Superior temporal gyrus (tissue), 1 donor: ENCODE results near the gene GALNT6.
A peak's percentile ranks its signal among the peaks of the same experiment; 100 is the strongest.

Experiments
- DNase-seq: peaks from one replicate; pipeline ENCODE4 v3.0.0-alpha.2; 2016; ENCODE audit errors: extremely low spot score

GALNT6 gene, protein sequence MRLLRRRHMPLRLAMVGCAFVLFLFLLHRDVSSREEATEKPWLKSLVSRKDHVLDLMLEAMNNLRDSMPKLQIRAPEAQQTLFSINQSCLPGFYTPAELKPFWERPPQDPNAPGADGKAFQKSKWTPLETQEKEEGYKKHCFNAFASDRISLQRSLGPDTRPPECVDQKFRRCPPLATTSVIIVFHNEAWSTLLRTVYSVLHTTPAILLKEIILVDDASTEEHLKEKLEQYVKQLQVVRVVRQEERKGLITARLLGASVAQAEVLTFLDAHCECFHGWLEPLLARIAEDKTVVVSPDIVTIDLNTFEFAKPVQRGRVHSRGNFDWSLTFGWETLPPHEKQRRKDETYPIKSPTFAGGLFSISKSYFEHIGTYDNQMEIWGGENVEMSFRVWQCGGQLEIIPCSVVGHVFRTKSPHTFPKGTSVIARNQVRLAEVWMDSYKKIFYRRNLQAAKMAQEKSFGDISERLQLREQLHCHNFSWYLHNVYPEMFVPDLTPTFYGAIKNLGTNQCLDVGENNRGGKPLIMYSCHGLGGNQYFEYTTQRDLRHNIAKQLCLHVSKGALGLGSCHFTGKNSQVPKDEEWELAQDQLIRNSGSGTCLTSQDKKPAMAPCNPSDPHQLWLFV

DNA sequence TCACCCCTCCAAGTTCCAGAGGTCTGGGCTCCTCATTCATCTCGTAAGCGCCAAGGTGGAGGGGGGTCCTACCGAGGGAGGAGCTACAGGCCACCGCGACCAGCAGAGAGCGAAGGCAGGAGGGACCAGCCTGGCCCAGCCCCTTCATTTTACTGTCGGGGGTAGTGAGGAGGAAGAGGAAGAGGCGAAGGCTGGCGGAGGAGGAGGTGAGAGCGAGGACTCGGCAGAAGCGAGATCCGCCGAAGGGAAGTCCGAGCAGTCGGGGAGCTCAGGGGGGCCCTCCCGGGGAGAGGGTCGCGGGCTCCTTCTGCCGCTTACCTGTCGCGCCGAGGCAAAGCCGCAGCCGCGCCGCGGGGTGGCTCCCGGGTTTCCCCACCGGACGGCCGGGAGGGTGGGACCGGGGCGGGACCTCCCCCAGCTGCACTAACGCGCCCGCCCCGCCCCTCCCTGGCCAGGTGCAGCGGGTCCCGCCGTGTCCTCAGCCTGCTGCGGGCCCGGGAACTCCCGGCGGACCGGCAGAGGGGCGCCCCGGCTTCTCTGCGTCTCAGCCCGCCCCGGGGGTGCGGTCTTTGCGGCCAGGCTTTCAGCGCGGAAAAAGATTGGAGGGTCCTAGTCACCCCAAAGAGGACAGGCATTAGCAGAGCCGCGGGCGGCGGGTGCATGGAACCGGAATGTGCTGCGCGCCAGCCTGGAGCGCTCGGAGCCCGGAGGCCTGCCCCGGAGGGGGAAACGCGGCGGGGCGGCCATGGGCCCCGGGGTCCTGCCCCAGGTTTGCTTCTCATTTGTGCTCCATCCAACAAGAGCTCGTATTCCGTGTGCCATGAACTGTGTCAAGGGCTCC is at the start of gene GALNT6:
Gene GALNT6 (minus strand): TSS at position 124 of the 841 bp plus-strand sequence. CDS start 11,625 bp downstream, outside the sequence.
- DNase-seq = no peak

DNA sequence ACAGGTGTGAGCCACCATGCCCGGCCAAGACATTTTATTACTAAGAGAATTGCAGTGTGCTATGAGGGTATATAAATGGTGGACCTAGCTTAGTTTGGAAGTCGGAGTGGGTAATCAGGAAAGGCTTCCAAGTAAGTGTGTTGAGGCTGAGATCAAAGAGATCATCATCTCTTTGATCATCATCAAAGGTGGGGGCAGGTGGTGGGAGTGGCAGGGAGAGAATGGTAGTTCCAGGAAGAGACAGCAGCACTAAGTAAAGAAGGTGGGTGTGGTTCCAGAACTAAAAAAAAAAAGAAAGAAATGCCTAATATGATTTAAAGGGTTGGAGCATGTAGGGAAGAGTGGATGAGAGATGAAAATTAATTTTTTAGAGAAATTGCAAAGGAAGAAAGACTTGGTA is 48.1 kb upstream of the GALNT6 start:
- DNase-seq = no peak

DNA sequence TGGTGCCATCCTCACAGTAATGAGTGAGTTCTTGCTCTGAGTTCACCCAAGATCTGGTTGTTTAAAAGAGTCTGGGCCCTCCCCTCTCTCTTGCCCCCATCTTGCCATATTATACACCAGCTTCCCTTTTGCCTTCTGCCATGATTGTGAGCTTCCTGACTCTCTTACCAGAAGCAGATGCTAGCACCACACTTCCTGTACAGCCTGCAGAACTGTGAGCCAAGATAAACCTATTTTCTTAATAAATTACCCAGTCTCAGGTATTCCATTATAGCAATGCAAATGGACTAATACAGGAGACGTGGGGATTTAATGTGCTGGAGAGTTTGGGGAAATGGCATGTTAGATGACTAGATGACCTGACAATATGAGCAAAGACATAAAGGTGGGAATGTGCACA is 46.2 kb upstream of the GALNT6 start:
- no peak for DNase-seq

DNA sequence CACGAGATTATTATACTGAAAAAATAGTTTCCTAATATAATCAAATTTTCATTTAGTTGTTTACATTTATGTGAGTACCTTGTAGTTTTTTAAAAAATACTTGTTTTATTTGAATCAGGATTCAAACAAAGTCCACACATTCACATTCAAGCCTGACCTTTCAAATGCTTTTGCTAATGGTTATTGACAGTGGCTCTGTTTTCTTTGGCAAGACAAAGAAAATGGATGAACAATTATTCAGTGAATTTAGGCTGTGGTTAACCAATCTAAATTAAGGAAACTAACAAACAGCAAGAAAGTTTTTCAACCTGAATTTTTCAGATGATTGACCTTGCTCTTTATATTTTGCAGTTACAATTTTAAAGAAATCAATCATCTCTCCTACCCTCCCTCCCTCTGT is 43.1 kb upstream of the GALNT6 start:
- peak; percentile 33 for DNase-seq

DNA sequence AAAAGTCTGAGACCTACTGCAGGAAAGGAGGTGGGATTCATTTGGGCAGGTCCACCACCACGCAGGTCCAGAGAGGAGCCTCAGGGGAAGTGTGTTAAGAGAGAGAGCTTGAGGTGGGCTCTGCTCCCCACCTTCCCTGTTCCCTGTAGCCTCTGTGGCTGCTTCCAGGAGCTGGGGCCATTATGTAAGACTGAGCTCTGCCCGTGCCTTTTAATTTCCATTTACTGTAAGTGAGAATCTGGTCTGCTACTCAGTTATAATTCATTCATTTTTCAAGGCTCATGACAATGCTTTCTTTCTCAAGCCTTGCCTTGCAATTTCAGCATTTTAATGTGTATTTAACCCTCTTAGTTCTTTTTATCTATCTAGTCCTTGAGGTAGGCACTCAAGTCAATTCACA is 41.7 kb upstream of the GALNT6 start:
- peak; percentile 46 for DNase-seq

DNA sequence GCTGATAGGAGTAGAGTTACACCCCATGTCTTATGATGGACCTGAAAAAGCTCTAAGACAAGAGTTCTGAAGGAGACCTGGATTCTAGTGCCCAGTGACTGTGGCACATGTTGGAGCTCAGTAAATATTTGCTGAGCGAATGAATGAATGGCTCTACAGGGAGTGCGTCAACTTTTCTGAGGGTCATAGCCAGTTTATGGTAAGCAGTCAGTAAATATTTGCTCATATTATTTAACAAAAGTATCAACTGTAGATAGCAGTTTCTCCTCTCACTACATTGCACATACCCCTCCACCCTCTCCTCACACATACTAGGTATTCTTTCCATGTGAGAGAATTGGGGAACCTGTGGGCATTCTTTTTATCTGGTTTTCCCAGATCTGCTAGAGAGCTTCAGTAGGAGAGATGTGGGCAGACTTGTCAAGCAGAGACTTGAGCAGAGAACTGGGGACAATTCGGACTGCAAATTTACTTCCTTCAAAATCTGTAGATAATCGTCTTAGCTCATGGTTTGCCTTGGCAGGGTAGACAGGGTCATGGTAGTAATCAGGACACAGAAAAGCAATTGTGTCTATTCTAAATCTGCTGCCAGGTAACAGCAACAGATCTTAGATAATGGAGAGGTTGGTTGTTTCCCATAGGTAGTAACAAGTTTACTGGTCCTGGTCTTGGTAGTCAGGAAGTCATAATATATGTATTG is 39.1 kb upstream of the GALNT6 start:
- no peak for DNase-seq

DNA sequence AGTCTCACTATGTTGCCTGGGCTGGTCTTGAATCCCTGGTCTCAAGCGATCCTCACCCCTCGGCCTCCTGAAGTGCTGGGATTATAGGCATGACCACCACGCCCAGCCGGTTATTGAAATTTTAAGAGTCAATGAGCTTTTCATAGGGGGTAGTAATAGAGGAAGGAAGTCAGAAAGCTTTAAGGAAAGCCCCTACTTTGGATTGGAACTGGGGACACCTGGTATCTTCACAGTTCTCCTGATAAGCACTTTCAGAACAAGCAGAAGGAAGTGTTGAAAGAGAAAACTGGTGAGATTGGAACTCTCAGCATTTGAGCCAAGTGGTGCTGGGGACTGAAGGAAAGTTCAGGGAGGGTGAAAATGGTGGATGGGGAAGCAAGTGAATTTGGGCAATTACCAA is 38.5 kb upstream of the GALNT6 start:
- DNase-seq = no peak

DNA sequence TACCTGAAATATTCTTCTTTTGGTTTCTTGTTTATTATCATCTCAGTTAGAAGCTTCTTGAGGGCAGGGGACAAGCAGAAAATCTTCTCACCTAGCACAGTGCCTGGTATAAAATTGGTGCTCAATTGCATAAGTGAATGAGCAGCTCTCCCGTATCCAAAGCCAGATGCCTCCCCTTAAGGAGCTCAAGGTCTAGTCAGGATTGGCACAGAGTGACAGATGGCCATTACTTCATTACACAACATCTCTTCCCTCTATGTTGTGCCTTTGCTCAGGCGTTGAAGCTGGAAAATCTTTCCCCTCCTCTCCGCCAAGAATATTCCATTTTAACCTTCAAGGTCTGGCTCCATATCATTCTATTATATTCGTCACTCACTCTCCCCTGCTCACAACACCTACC is 37.0 kb upstream of the GALNT6 start:
- DNase-seq = no peak

DNA sequence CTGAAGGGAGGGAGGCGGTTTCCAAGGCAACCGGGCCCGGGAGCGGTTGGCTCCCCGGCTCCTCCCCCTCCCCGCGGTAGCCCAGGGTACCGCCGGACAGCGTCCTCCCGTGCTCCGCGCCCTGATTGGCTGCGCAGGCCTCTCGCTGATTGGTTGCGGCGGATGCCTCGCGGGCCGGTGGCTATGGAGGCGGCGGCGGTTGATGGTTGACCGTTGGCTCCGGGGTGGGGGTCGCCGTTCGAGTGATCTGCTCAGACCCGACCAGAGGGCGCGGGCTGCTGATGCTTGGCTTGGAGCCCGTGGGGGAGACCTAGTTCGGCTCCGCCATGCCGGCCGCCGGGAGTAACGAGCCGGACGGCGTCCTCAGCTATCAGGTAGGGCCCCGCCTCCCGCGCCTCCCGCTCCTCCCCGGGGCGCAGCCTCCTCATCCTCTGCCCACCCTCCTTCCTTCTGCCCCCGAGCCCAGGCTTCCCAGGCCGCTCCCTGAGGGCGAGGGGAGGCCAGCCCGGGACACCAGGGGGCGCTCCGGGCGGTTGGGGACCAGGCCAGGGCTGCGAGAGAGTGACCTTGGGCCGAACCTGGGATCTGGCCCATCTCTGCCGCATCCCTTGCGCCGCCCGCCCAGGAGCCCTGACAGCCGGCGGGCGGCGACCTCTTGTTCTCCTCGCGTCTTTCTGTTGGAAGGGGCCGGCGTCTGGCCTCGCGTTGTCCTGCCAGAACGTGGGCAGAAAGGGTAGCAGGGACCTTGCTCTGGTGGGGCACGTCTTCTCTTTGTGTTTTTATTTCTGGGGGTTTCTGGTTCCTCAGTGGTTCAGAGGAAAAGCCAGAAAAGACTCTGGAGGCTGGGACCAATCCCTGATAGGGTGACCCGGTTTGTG is 33.7 kb upstream of the GALNT6 start, which contains the start of gene SLC4A8:
Gene SLC4A8 (plus strand): TSS at position 170 of the 878 bp plus-strand sequence. CDS start 157 bp downstream, at position 327.
- peak; percentile 96 for DNase-seq

DNA sequence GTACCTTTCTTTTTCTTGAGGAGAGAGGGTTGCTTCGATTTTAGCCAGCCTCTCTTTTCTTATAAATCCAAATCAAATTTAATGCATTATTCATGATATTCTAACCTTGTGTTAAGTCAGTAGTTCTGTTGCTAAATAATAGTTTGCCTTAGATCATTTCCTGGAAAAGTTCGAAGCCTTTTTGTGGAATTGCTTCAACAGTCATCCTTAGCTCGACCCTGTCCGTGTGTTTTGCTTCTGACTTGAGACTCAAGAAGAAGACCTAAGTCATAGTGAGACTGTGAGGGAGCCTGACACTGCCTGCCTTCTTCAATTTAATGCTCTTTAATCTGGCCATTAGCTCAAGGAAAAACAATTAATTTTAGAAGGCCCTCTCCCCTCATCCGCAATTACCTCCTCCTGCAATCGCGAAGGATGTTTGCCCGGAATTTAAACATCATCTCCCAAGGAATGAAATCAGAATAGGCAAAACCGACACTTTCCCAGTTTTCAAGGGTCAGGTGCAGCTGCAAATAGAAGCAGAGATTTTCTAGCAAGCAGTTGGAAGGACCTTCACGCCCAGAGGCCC is 33.0 kb upstream of the GALNT6 start:
- peak; percentile 67 for DNase-seq

DNA sequence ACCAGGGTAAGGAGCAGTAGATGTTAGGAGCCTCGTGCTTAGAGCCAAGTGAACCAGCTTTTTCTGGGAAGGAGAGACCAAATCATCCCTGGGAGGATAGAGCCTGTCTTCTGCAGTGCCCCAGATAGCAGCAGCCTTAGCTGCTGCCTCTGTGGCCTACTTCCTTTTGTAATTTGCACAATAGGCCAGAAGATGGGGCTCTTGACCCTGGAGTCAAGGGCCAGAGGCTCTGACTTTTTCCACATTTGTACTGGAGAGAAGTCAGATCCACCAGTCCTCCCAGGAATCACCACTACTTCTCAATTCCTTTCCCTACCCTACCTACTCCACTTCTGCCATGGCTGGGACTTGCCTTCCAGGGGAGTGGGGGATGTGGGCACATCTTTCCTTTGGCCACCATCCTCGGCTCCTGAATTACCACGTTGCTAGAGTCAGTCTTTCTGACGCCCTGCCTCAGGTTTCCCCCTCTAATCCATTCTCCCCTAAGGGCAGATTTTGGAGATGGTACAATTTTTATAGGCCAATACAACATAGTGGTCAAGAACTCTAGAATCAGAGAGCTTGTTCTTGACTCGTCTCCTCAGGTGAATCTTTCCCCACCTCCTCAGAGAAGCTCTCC is 30.2 kb upstream of the GALNT6 start:
- DNase-seq = peak; percentile 92

DNA sequence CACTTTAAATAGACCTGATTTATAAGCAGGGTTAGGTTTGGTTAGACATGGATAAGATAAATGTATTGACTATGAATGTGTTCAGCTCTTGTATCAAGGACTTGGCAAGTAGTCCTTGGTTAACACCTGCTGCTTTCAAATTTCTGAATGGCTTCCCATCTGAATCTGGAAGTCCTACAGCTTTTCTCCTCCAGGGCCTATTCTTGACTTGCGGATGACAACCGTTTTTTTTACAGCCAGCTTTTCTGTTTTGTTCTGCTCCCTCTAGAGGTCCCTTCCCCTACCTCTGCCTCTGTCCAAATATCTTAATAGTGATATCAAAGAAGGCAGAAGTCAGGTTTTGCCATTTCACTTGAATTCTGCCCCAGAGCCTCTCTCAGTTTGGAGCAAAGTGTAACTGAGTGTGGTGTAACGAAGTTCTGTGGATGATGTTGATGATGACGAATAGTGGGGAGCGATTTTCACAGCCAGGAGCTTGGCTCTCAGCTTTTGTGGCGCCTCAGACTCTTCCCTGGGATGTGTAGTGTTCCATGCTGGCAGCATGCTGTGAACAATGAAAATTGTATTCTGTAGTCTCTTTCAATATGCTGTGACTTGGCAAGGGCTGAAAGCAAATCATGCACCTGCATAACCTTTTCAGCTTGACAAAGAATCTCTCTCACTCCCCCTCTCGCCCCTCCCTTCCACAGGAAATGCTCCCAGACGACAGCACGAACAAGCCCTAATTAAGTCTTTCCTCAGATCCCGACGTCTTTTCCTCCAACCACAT is 28.4 kb upstream of the GALNT6 start:
- no peak for DNase-seq

DNA sequence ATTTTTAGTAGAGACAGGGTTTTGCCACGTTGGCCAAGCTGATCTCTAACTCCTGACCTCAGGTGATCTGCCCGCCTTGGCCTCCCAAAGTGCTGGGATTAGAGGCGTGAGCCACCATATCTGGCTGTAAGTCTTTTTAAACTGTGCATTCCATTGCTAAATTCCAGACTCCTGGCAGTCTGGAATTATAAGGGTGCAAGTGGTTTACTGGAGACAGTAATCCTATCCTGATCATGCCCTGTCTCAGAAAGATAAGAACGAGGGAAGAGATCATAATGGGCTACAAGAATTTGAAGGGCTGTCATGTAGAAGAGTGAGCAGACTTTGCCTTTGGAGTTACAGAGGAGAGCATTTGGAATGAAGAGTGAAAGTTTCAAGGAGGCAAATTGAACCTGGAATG is 26.6 kb upstream of the GALNT6 start:
- no peak for DNase-seq

DNA sequence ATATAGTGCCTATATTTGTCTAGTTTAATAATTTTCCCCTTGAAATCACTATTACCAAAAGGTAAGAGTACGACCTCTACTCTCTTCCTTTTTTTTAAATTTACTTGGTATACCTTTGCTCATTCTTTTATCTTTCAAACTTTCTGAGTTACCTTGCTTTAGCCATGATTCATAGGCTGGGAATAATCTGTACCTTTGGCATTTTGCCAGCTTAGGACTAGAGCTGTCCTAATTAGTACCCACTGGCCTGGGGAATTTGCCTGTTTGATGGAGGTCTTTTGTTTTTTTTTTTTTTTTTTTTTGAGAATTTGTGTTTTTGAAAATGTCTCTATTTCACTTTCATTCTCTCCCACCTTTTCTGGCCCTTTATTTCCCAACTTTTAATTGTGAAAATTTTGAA is 24.7 kb upstream of the GALNT6 start:
- DNase-seq = no peak

DNA sequence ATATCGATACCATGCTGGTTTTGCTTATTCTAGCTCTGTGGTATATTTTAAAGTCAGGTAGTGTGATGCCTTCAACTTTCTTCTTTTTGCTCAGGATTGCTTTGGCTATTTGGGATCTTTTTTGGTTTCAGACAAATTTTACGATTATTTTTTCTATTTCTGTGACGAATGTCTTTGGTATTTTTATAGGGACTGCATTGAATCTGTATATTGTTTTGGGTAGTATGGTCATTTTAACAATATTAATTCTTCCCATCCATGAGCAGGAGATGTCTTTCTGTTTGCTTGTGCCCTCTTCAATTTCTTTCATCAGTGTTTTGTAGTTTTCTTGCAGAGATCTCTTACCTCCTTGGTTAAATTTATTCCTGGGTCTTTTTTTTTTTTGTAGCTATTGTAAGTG is 22.6 kb upstream of the GALNT6 start:
- no peak for DNase-seq

DNA sequence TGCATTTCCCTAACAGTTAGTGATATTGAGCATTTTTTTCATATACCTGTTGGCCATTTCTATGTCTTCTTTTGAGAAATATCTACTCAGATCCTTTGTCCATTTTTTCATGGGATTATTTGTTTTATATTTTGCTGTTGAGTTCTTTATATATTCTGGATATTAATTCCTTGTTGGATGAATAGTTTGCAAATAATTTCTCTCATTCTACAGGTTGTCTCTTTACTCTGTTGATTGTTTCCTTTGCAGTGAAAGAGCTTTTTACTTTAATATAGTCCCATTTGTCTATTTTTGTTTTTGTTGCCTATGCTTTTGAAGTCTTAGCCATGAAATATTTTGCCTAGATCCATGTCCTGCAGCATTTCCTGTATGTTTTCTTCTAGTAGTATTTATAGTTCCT is 21.9 kb upstream of the GALNT6 start:
- DNase-seq = no peak

DNA sequence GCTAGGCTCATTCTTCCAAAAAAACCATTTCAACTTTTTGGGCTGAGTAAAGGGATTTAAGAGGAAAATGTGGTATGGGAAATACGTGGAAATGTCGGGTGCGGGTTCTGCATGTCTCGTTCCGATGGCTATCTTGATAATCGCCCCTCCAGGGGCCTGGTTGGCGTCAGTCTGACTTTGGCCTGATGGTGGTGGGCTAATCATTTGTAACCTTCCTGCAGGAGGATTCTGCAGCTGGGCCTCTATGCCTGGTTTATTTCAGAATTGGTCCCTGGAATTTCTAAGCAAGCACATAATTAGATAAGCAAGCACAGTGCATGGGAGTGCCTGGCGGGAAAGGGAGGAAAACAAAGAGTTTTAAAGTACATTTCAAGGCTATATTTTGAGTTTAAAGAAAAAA is 18.6 kb upstream of the GALNT6 start:
- DNase-seq = no peak

DNA sequence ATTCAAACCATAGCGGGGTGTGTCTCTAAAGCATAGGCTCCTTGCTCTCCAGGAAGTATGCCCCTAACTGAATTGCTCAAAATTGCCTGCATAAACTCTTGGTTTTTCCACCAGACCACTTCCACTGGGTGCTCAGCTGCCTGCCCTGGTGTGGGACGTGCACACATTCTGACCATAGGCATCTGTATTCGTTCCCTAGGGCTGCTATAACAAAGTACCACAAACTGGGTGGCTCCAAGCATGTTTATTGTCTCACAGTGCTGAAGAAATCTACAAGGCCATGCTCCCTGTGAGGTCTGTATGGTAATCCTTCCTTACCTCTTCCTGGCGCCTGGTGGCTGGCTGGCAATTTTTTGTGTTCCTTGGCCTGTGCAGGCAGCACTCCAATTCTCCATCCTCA is 16.4 kb upstream of the GALNT6 start:
- no peak for DNase-seq

DNA sequence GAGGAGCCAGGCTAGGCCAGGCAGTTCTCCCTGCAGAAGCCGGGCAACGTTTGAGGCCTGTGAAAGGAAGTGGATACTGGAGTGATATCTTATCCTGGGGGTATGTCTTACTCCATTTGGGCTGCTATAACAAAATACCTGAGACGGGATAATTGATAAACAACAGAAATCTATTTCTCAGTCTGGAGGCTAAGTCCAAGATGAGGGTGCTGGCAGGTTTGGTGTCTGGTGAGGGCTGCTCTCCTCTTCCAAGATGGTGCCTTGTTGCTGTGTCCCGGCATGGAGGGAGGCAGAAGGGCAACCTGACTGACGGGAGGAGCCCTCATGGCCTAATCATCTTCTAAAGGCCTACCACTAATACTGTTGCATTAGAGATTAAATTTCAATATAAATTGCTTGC is 15.7 kb upstream of the GALNT6 start:
- DNase-seq = no peak
